ENCODE data around the gene SPATA33.
"Not testable (repeated sequence)": the region's sequence is repeated elsewhere in the genome, so short reads cannot be mapped to it uniquely, and the experiment has no call there.

SPATA33 gene

DNA sequence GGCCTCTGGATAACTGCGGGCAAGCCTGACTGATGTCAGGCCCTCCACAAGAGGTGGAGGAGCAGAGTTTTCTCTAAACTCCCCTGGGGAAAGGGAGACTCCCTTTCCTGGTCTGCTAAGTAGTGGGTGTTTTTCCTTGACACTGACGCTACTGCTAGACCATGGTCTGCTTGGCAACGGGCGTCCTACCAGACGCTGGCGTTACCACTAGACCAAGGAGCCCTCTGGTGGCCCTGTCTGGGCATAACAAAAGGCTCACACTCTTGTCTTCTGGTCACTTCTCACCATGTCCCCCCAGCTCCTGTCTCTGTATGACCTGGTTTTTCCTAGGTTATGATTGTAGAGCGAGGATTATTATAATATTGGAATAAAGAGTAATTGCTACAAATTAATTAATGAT is 9.4 kb downstream of the SPATA33 start:
- DNase-seq: peak; percentile 30

DNA sequence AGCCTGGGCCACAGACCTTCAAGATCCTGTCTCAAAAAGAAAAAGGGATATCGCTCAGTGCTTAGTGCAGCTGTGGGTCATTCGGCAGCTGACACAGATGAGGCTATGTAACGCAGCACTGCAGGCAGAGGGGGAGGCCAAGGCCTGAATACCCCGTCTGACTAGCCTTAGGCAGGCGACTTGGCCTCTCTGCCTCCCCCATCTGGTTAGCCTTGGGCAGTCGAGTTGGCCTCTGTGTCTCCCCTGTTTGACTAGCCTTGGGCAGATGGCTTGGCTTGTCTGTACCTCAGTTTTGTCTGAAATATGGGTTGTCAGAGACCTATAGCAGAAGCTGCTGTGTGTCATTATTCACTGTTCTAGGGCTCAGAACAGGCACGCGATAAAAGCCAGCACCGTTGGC is 10.0 kb downstream of the SPATA33 start:
- no peak for DNase-seq

DNA sequence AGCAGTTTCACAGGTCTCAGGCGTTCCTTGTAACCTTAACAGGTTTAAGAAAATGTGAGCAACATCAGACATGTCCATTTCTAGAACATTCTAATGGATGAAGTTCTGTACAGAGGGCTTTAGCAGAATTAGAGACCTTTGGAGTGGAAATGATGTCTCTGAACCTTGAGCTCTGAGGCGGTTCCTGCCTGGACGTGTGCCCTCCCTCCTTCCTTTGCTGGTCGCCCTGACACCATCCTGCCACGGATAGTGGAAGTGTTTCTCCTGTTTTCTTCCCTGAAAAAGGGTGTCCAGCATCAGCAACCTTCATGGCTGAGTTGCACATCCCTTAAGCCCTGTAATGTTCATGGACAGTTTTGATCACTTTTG is 11.1 kb downstream of the SPATA33 start:
- no peak for DNase-seq

GRCh38 chr16:89669755-89670154 is 12.1 kb downstream of the SPATA33 start:
- DNase-seq: no peak

DNA sequence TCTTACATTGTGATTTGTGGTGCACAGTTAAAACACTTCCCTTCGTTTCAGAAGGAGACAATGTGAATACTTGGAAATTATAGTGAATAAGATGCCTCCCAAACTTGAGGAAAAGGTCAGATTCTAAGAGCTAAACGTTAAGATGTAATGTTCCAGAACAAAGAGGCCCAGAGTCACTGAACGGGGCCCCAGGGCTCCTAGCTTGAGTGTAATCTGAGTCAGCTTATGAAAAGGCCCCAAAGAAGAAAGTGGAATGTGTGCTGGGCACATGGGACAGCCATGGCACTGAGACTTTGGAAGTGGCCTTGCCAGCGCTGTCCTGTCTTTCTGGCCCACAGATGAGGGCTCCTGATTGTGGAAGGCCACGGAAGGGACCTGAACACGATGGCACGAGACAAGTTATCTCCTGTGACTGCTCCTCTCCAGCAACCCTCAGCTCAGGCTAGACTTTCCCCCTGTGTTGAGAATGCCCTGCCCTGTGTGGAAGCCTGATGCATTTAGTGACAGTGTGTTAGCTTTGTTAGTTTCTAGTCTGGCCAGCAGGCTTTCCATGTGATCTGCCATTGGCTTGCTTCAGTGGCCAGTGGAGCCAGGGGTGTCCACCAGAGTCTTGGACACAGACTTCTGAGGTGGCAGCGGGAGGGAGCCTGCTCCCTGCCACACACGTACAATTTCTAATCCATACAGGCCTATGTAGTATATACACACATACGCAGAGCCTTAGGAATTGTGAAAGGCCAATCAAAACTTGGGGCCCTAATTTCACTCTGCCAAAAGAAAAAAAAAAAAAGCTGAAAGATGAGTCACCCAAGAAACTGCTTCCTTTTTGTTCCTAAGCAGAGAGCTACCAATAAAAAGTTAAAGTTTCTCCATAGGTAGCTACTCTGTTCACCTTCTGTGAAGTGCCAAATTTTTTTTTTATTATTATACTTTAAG is 13.1 kb downstream of the SPATA33 start:
- no peak for DNase-seq

DNA sequence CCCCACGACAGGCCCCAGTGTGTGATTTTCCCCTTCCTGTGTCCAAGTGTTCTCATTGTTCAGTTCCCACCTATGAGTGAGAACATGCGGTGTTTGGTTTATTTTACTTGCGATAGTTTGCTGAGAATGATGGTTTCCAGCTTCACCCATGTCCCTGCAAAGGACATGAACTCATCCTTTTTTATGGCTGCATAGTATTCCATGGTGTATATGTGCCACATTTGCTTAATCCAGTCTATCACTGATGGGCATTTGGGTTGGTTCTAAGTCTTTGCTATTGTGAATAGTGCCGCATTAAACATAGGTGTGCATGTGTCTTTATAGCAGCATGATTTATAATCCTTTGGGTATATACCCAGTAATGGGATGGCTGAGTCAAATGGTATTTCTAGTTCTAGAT is 13.9 kb downstream of the SPATA33 start:
- not testable (repeated sequence) for DNase-seq

DNA sequence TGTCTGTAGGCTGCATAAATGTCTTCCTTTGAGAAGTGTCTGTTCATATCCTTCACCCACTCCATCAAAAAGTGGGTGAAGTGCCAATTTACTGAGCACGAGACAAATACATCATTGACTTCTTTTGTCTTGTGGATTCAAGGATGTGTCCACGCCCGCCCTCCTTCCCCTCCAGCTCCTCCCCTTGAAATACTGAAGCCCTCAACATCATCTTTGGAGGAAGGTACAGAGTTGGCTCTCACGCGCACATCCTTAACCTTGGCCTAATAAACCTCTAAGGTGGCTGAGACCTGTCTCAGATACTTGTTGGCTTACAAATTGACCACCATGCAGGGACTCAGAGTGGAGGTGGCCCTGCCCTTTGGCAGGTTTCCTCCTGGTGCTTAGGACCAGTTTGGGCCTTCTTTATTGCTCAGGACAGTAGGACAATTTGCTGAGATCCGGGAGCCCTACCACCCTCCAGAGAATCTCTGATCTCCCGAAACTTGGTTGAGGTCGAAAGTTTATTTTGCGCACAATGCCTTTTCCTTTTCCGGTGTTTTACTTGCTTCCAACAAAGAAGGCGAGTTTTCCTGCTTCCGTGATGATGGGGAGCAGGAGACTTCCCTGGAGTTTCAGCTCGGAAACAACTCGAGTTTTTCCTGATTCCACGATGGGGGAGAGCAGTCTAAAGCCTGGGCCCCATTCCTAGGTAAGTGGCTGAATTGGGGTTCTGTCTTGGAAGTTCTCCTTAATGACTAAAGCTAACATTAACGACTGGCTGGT is 14.7 kb downstream of the SPATA33 start:
- DNase-seq: no peak

GRCh38 chr16:89678258-89678657 is 20.6 kb downstream of the SPATA33 start:
- no peak for DNase-seq

DNA sequence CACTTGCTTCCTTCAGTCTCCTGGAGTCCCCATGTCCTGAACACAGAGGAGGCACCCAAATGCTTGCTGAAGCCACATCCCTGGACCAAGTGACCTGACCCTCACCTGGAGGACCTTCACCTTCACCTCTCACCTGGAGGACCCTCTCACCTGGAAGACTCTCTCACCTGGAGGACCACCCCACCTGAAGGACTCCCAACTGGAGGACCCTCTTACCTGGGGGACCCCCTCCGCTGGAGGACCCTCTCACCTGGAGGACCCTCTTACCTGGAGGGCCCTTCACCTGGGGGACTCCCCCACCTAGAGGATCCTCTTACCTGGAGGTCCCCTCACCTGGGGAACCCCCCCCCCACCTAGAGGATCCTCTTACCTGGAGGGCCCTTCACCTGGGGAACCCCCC is 28.3 kb downstream of the SPATA33 start:
- no peak for DNase-seq

DNA sequence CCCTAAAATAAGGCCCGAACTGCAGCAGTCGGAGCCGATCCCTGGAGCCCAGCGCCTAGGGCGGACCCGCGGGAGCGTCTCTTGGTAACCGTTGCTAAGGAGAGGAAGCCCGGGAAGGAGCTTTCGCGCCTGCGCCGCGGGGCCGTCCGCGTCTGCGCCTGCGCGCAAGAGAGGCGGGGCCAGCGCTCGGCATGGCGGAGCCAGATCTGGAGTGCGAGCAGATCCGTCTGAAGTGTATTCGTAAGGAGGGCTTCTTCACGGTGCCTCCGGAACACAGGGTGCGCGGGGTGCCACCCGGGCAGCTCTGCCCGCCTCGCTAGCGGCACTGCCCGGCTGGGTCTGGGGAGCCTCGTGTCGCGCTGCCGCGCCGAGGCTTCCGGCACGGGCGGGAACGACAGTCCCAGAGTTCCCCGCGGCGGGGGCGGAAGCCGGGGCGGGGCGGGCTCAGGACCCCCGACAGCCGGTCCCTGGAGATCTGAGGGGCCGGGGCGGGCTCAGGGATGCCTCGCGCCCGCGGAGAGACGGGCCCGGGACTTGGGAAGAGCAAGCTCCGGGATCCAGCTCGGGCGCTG is 29.0 kb downstream of the SPATA33 start, which contains the start of gene CDK10:
CDK10 (plus strand) TSS at position 170 of the 572 bp plus-strand sequence; CDS start at position 192, 22 bp downstream.
- peak; percentile 93 for DNase-seq

DNA sequence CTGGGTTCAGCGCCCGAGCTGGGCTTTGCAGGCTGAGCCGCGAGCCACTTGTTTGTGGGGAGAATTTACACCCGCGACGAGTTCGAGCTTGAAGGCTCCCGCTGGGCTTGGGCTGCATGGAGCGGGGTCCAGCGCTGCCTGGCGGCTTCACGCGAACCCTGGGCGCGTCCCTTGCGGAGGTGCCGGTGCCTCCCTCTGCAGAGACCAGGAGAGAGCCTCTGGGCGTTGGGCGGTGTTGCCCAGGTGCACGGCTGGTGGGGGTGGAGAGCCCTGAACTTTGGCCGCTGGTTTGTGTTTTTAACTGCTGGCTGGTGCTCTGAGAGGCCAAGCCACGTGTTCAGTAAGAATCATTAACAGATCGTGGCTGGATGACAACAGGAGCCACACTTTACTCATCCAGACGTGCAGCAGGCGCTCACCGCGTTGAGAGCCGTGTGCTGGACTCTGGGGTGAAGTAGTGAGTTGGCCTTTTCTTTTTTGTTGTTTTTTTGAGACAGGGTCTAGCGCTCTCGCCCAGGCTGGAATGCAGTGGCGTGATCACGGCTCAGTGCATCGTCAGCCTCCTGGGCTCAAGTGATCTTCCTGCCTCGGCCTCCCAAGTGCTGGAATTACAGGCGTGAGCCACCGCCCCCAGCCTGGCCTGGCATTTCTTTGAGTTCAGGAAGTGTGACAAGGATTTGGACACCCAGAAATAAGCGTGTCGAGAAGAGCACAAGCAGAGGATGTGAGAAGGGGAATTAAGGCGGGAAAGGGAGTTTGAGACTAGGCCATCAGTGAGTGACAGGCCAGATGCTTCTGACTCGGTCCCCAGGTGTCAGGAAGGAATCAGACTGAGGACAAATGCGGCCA is 29.7 kb downstream of the SPATA33 start:
- DNase-seq: peak; percentile 23

GRCh38 chr16:89688395-89688794 is 30.8 kb downstream of the SPATA33 start:
- no peak for DNase-seq

DNA sequence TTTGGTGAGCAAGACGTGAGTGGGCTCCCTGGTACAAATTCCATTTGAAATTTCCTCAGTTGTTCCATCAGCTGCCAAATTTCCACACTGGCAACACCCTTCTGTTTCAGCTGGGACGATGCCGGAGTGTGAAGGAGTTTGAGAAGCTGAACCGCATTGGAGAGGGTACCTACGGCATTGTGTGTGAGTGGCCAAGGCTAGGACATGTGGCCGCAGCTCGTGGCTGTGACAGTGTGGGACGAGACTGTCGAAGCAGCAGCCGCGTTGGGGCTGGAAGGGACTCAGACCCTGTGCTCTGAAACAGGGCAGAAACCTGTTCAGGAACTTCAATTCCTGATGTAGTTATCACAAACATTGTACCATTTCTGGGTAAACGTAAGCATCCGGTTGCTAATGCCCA is 31.5 kb downstream of the SPATA33 start:
- DNase-seq: no peak

GRCh38 chr16:89689621-89690020 is 32.0 kb downstream of the SPATA33 start:
- DNase-seq: not testable (repeated sequence)

- no peak for DNase-seq
These were observed 32.8 kb downstream of the SPATA33 start for GRCh38 chr16:89690392-89690901.

- DNase-seq: no peak
These were observed 33.8 kb downstream of the SPATA33 start for GRCh38 chr16:89691231-89691985.

GRCh38 chr16:89691986-89692569 is 34.4 kb downstream of the SPATA33 start:
- DNase-seq: no peak

DNA sequence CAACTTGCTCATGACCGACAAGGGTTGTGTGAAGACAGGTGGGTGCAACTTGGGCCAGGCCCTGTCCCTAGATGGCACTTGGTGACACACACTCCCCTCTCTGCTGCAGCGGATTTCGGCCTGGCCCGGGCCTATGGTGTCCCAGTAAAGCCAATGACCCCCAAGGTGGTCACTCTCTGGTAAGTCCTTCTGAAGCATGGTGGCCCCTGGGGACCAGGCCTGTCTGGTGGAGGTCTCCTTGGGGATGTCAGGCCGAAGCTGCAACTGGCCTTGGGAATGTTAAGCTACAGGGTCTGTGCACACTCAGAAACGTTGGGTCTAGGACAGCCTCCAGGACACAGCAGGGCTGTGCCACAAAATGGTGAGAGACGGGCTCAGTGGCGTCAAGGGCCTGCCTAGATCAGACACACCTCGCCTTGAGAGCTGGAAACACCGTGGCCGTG is 35.7 kb downstream of the SPATA33 start:
- no peak for DNase-seq

DNA sequence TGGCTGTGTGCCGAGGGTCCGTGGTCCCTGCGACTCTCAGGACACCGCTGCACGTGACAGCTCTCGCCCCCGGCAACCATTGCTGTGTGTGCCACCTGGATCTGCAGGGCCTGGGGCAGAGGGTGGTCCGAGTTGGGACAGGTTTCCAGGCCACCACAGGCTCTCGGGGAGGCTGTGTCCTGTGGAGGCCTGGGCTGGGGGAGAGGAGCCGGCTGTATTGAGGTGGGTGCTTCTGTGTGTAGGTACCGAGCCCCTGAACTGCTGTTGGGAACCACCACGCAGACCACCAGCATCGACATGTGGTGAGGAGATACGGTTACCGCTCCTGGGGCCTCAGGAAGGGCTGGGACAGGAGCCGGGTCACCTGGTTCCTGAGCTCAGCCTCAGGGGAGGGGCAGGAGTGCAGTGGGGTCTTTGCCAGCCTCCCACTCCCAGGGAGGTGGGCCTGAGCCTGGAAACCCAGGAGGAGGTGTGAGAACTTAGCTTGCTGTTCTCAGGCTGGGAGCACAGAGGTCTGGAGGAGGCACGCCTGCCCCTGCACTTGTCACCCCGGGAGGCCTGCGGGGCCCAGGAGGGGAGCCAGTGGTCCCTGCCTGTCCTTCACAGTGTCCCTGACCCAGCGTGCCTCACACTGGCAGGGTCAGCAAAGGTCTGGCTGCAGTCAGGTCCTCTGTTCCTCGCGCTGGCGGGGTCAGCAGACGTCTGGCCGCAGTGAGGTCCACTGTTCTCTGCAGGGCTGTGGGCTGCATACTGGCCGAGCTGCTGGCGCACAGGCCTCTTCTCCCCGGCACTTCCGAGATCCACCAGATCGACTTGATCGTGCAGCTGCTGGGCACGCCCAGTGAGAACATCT is 36.5 kb downstream of the SPATA33 start:
- DNase-seq: no peak

DNA sequence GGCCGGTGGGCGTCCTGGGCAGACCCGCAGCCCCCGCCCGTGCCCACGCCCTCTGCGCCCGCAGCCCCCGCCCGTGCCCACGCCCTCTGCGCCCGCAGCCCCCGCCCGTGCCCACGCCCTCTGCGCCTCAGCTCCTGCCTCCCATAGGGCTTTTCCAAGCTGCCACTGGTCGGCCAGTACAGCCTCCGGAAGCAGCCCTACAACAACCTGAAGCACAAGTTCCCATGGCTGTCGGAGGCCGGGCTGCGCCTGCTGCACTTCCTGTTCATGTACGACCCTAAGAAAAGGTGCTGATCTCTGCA is 37.1 kb downstream of the SPATA33 start:
- DNase-seq: not testable (repeated sequence)
